SIG-M5 treated with dmso at 0.1 percent for 504 hours (cell line): ENCODE measurements around the gene CST5.
"Not testable (repeated sequence)": the region's sequence is repeated elsewhere in the genome, so short reads cannot be mapped to it uniquely, and the experiment has no call there.

ENCODE experiments used
- DNase-seq: peaks from one replicate; lab custom pipeline; 2025; ENCODE audit not compliant: unreplicated experiment; lab: John Stamatoyannopoulos, UW

Gene CST5

GRCh38 chr20:23879328-23879798 is at the start of gene CST5:
CST5 (minus strand) TSS chr20:23879748; CDS start chr20:23879676, 72 bp downstream.
- DNase-seq = no peak

- DNase-seq = no peak
Observed at GRCh38 chr20:23928788-23929187, 49.2 kb upstream of the CST5 start.

- no peak for DNase-seq
Observed at GRCh38 chr20:23928353-23928752, 48.8 kb upstream of the CST5 start.

GRCh38 chr20:23926944-23927872 is 47.7 kb upstream of the CST5 start:
- DNase-seq = no peak

- no peak for DNase-seq
Observed at GRCh38 chr20:23926526-23926880, 47.0 kb upstream of the CST5 start.

GRCh38 chr20:23925789-23926525 is 46.4 kb upstream of the CST5 start:
- DNase-seq = no peak

GRCh38 chr20:23924751-23925150 is 45.2 kb upstream of the CST5 start:
- no peak for DNase-seq

- no peak for DNase-seq
Observed at GRCh38 chr20:23923891-23924435, 44.4 kb upstream of the CST5 start.

- DNase-seq = no peak
Observed at GRCh38 chr20:23923311-23923710, 43.8 kb upstream of the CST5 start.

- DNase-seq = no peak
Observed at GRCh38 chr20:23920408-23921325, 41.1 kb upstream of the CST5 start.

- no peak for DNase-seq
Observed at GRCh38 chr20:23918896-23919295, 39.3 kb upstream of the CST5 start.

- no peak for DNase-seq
Observed at GRCh38 chr20:23918101-23918862, 38.7 kb upstream of the CST5 start.

GRCh38 chr20:23917024-23917725 is 37.6 kb upstream of the CST5 start:
- no peak for DNase-seq

- no peak for DNase-seq
Observed at GRCh38 chr20:23915844-23916243, 36.3 kb upstream of the CST5 start.

GRCh38 chr20:23914469-23914868 is 34.9 kb upstream of the CST5 start:
- not testable (repeated sequence) for DNase-seq

- DNase-seq = no peak
Observed at GRCh38 chr20:23910210-23910609, 30.7 kb upstream of the CST5 start.

- DNase-seq = no peak
Observed at GRCh38 chr20:23909390-23909789, 29.8 kb upstream of the CST5 start.

- no peak for DNase-seq
Observed at GRCh38 chr20:23907579-23907978, 28.0 kb upstream of the CST5 start.

GRCh38 chr20:23902396-23902795 is 22.8 kb upstream of the CST5 start:
- not testable (repeated sequence) for DNase-seq
